SKM-1 treated with dmso at 0.1 percent for 144 hours (cell line): ENCODE measurements around the gene PRKCQ.
"Not testable (repeated sequence)": the region's sequence is repeated elsewhere in the genome, so short reads cannot be mapped to it uniquely, and the experiment has no call there.

Experiments used
- DNase-seq: peaks from one replicate; lab custom pipeline; 2025; ENCODE audit not compliant: unreplicated experiment; lab: John Stamatoyannopoulos, UW

Gene PRKCQ

GRCh38 chr10:6390213-6390845 is 189.7 kb downstream of the PRKCQ start:
- no peak for DNase-seq

- no peak for DNase-seq
Measured at GRCh38 chr10:6388261-6388893, 191.7 kb downstream of the PRKCQ start.

GRCh38 chr10:6386960-6387359 is 193.1 kb downstream of the PRKCQ start:
- no peak for DNase-seq

- no peak for DNase-seq
Measured at GRCh38 chr10:6386346-6386745, 193.7 kb downstream of the PRKCQ start.

GRCh38 chr10:6385665-6386064 is 194.4 kb downstream of the PRKCQ start:
- no peak for DNase-seq

GRCh38 chr10:6384847-6385246 is 195.2 kb downstream of the PRKCQ start:
- no peak for DNase-seq

GRCh38 chr10:6384031-6384430 is 196.0 kb downstream of the PRKCQ start:
- no peak for DNase-seq

- no peak for DNase-seq
Measured at GRCh38 chr10:6383096-6383812, 196.8 kb downstream of the PRKCQ start.

GRCh38 chr10:6382081-6382480 is 198.0 kb downstream of the PRKCQ start:
- no peak for DNase-seq

- DNase-seq, result not testable (repeated sequence)
Measured at GRCh38 chr10:6380478-6380877, 199.6 kb downstream of the PRKCQ start.

- no peak for DNase-seq
Measured at GRCh38 chr10:6379015-6379776, 200.9 kb downstream of the PRKCQ start.
